PFSK-1 (cell line): ENCODE data around the gene SLC44A1.

Experiments used
- FOXP2 ChIP-seq: optimal IDR thresholded peaks from 2 replicates; pipeline ENCODE3; 2011; ENCODE audit warnings: borderline replicate concordance, control low read depth, inconsistent platforms; ENCODE audit not compliant: insufficient read depth; ENCODE audit errors: extremely low read length, extremely low read depth
- POLR2AphosphoS5 ChIP-seq: IDR thresholded peaks from 2 replicates; pipeline ENCODE4 v1.6.1; 2012; ENCODE audit warnings: low read depth, mild to moderate bottlenecking, control low read depth, low read length, moderate library complexity
- SIN3A ChIP-seq: IDR thresholded peaks from 2 replicates; pipeline ENCODE4 v1.6.1; 2012; ENCODE audit warnings: mild to moderate bottlenecking, low read length, moderate library complexity, borderline replicate concordance; ENCODE audit not compliant: insufficient read depth
- TAF1 ChIP-seq: IDR thresholded peaks from 2 replicates; pipeline ENCODE4 v1.6.1; 2012; ENCODE audit warnings: low read length, control low read depth, borderline replicate concordance; ENCODE audit not compliant: insufficient read depth
- TF ChIP-seq, protein P1 (sequence below), 2 experiments: IDR thresholded peaks; 2 replicates each; pipeline versions ENCODE4 v1.6.1 to v1.8.0; 2011 to 2012; ENCODE audit warnings: low read depth in 2 of 2, low read length in 2 of 2, control low read depth in 1 of 2, inconsistent platforms in 1 of 2, mild to moderate bottlenecking in 1 of 2, moderate library complexity in 1 of 2; ENCODE audit not compliant: insufficient read depth in 1 of 2

SLC44A1 gene

DNA sequence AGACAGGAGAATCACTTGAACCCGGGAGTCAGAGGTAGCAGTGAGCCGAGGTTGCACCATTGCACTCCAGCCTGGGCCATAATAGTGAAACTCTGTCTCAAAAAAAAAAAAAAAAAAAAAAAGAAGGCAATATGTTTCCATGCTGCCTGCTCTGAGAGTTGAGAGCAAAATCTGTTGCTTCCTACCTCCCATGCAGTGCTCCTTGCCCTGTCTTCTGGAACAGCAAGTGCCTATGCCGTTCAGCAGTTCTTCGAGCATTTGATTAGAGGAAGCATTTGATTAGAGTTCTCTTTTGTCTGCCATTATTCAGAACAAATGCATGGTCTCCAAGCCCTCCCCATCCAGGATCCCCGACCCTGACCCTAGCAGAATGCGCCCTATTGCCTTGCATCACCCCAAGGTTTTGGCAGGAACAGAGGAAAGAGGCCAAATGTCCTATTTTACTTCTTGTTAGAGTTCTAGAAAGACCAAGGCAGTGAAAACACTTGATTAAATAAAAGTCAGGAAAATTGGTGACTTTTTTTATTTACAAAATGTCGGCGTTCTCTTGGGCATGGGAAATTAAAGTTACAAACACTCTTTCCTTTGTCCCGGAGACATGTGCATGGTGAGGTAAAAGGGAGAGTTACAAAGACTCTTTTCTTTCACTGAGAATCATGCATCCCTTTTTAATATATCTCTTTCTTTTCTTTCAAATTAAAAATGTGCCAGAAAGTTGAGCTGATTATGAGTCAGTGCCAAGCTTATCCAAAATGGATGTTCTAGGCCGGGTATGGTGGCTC lies 175.6 kb downstream of the SLC44A1 start:
- TF ChIP-seq TAF1 (no peak), FOXP2 (no peak), POLR2AphosphoS5 (no peak), SIN3A (no peak)
- TF ChIP-seq, protein P1, sequence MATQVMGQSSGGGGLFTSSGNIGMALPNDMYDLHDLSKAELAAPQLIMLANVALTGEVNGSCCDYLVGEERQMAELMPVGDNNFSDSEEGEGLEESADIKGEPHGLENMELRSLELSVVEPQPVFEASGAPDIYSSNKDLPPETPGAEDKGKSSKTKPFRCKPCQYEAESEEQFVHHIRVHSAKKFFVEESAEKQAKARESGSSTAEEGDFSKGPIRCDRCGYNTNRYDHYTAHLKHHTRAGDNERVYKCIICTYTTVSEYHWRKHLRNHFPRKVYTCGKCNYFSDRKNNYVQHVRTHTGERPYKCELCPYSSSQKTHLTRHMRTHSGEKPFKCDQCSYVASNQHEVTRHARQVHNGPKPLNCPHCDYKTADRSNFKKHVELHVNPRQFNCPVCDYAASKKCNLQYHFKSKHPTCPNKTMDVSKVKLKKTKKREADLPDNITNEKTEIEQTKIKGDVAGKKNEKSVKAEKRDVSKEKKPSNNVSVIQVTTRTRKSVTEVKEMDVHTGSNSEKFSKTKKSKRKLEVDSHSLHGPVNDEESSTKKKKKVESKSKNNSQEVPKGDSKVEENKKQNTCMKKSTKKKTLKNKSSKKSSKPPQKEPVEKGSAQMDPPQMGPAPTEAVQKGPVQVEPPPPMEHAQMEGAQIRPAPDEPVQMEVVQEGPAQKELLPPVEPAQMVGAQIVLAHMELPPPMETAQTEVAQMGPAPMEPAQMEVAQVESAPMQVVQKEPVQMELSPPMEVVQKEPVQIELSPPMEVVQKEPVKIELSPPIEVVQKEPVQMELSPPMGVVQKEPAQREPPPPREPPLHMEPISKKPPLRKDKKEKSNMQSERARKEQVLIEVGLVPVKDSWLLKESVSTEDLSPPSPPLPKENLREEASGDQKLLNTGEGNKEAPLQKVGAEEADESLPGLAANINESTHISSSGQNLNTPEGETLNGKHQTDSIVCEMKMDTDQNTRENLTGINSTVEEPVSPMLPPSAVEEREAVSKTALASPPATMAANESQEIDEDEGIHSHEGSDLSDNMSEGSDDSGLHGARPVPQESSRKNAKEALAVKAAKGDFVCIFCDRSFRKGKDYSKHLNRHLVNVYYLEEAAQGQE (IDR thresholded peaks at IDR 0.05; ENCODE audit: insufficient read depth in 1 of 2, low read depth in 2 of 2, low read length in 2 of 2), result no peak

DNA sequence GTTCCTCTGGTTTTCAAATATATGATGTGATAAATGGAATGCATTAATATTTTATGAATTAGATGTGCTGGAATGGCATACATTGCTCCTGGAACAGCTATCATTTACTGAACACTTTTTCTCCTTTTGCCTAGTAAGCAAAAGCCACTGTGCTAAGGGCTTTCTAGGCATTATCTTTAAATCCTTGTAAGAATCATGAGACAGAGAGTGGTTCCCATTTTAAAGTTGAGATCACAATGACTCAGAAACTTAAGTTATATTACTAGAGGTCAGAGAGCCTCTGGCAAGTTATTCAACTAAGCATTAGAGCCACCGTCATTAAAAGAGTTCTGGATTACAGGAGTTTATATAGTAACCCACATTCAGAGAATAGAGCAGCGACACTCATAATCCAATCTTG lies 176.7 kb downstream of the SLC44A1 start:
- TF ChIP-seq POLR2AphosphoS5 (no peak), FOXP2 (no peak)

DNA sequence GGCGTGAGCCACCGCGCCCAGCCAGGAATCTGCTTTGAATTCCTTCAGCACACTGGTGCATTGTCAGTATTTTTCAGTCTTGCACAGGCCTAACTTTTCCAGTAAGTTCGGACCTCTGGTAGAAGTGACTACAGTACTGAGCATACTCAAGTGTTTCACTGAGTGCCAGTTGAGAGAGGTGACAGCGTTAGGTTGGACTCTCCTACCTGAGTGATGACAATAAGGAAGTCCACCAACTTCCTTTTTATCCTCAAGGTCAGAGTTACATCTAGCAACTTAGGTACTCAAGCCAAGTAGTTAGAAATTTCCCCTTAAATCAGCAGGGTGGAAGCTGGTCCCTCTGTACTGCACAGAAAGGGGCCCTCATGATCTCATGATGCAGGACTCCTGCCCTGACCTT lies 177.4 kb downstream of the SLC44A1 start:
- TF ChIP-seq, protein P1 (IDR thresholded peaks at IDR 0.05; ENCODE audit: insufficient read depth in 1 of 2, low read depth in 2 of 2, low read length in 2 of 2), result no peak
- no peak for TF ChIP-seq SIN3A
- no peak for TF ChIP-seq TAF1
- no peak for TF ChIP-seq POLR2AphosphoS5
- no peak for TF ChIP-seq FOXP2

DNA sequence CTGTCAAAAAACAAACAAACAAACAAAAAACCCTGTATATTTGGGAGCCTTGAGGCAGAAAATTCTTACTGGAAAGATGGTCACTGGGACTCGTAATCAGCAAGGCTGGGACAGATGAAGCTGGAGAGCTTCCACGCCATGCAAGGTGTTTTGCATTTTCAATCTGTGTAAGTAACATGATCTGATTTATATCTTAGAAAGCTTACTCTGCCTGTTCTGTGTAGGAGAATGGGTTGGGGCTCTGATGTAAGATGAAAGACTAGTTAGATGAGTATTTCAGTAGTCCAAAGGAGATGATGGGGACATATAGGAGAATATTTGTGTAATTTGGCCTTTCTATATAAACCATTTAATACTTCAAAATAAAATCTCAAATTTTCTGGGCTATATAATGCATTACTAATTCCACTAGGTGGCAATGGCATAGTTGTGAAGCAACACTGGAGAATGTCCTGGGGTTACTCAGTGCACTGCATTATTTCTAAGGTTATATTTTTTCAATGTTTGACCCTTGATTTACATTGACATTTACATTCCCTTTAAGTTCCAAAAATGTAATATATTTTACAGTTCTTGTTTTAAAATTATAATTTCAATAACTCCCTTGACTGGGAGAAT lies 181.5 kb downstream of the SLC44A1 start:
- no peak for TF ChIP-seq POLR2AphosphoS5
- TF ChIP-seq FOXP2, result no peak

DNA sequence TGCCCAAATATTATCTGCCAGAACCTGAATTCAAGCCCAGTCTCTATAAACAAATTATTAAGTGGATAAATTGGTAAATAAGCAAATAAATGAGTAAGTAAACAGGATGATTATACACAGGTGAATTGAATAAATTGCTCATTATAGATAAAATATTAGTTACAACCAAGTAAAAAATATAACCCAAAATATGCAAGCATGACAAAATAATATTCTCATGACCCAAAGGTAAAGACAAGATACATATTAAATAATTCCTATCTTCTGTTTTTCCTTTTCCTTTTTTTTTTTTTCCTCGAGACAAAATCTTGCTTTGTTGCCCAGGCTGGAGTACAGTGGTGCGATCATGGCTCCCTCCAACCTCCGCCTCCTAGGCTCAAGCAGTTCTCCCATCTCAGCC lies 182.2 kb downstream of the SLC44A1 start:
- TF ChIP-seq POLR2AphosphoS5 (no peak), SIN3A (no peak), FOXP2 (no peak), TAF1 (no peak)
- TF ChIP-seq, protein P1 (IDR thresholded peaks at IDR 0.05; ENCODE audit: insufficient read depth in 1 of 2, low read depth in 2 of 2, low read length in 2 of 2), result no peak

DNA sequence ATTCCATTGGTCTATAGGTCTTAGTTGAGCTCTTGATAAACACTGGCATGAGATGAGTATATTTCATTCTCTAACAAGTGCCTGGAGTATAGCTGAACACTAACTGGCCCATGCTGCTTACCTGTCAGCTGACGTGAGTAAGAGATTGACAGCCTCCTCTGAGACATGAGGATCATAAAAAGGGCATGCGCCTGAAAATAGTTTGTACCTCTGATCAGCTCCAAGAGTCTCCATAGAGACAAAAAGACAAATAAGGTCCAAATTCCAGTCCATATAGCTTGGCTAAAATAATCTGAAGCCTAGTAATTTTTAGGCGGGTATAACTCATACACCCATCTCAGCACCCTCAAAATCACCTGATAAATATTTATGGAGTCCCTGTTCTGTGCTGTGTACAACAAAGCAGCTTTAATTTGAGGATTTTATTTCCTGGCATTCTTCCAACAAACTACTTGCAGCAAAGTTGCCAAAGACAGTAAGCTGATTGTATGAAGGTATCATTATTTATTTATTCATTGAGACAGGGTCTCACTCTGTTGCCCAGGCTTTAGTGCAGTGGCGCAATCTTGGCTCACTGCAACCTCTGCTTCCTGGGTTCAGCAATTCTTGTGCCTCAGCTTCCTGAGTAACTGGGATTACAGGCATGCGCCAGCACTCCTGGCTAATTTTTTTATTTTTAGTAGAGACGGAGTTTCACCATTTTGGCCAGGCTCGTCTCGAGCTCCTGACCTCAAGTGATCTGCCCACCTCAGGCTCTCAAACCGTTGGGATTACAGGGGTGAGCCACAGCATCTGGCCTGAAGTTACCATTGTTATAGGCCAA lies 187.2 kb downstream of the SLC44A1 start:
- TF ChIP-seq, protein P1 (IDR thresholded peaks at IDR 0.05; ENCODE audit: insufficient read depth in 1 of 2, low read depth in 2 of 2, low read length in 2 of 2), result no peak
- TF ChIP-seq POLR2AphosphoS5 (no peak), FOXP2 (no peak), TAF1 (no peak), SIN3A (no peak)
